Esophagus (tissue), 2 donors: ENCODE results near the gene CACNA2D3. TPM values are rescaled to one million over a fixed set of nuclear protein-coding genes. Genes with fewer than 3 reads are reported as not detected.
A peak's percentile ranks its signal among the peaks of the same experiment; 100 is the strongest.

Source experiments
- H3K27ac ChIP-seq, 2 donors: one replicate each; pipeline ENCODE4 v1.5.1; 2013; ENCODE audit warnings: low read depth in 2 of 2, mild to moderate bottlenecking in 2 of 2, inconsistent platforms in 1 of 2, low read length in 1 of 2, moderate library complexity in 1 of 2
- H3K27me3 ChIP-seq, 2 donors: one replicate each; pipeline ENCODE4 v1.6.1; 2013; ENCODE audit warnings: low read length in 2 of 2, control low read depth in 1 of 2, mild to moderate bottlenecking in 1 of 2; ENCODE audit not compliant: insufficient read depth in 2 of 2, control insufficient read depth in 1 of 2
- H3K36me3 ChIP-seq, 2 donors: one replicate each; pipeline ENCODE4 v1.6.1; 2013; ENCODE audit warnings: low read length in 1 of 2; ENCODE audit not compliant: control insufficient read depth in 2 of 2, insufficient read depth in 2 of 2
- H3K4me1 ChIP-seq, 2 donors: one replicate each; pipeline ENCODE4 v1.6.1; 2013; ENCODE audit warnings: low read length in 1 of 2; ENCODE audit not compliant: control insufficient read depth in 2 of 2, insufficient read depth in 2 of 2
- H3K4me3 ChIP-seq, 2 donors: one replicate each; pipeline ENCODE4 v1.5.1; 2013; ENCODE audit warnings: low read length in 2 of 2, mild to moderate bottlenecking in 2 of 2, low read depth in 1 of 2, moderate library complexity in 1 of 2
- H3K9me3 ChIP-seq, 2 donors: one replicate each; pipeline ENCODE4 v1.6.1; 2013; ENCODE audit warnings: mild to moderate bottlenecking in 2 of 2, low read depth in 1 of 2, low read length in 1 of 2, moderate library complexity in 1 of 2; ENCODE audit not compliant: control insufficient read depth in 2 of 2, insufficient read depth in 1 of 2
- WGBS, 2 donors: extraction: QIAGEN DNeasy Blood & Tissue Kit; methylation state at CpG; one replicate each; pipeline ENCODE4 v1.1.7; 2013; 5-methylcytosine and 5-hydroxymethylcytosine counted together
- polyA plus RNA-seq, 2 donors: library from polyadenylated mRNA; stranded (reverse); fragments of 200-250 nt; gene quantifications; one replicate each; pipeline ENCODE4 v1.2.3, GENCODE V29; 2013
- donor health status: healthy with polysubstance abuse.
- donor health status: Bipolar disorder and iron deficiency.

Gene CACNA2D3
- polyA plus RNA-seq, 2 donors, result 1.7 to 1.8 TPM

DNA sequence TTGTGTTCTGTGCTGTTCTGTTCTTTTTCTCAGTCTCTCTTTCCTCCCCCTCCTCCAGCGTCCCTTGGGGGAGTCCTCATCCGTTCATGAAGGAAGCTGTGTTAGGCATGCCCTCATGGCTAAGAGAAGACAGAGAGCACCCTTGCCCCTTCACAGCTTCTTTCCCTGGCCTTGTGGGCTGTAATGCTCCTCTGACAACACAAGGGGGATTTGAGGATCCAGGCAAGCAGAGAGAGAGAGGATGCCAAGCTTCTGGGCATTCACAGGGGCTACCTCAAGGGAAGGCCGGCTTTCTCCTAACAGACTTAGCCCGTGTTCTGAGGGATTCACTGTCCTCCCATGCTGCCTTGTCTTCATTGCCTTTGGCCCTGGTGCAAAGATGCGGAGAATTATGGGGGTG, 416.0 kb downstream of the CACNA2D3 start:
- no peaks in the 10 kb centered on the region for H3K9me3 ChIP-seq
- H3K27me3 ChIP-seq, result no peaks in the 10 kb centered on the region
- no peaks in the 10 kb centered on the region for H3K36me3 ChIP-seq
- H3K4me3 ChIP-seq, result no peak overlapping the region
- WGBS, 2 donors, result 69 to 83% methylated on average over 5 of the region's 5 CpGs
- no peak overlapping the region for H3K27ac ChIP-seq
- no peaks in the 10 kb centered on the region for H3K4me1 ChIP-seq

DNA sequence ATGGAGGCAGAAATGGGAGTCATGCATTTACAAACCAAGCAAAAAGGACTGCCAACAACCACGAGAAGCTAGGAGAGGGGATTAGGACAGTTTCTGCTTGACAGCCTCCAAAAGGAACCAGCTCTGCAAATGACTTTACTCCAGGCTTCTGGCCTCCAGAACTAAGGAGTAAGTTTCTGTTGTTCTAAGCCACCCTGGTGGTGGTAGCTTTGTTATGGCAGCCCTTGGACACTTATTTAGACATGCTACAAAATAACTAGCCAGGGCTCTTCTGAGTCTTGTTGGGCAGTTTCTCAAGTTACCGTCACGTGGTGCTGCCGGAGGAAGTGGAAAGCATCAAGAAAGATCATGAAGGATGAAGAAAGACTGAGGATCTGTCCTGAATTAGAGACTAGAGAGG, 419.0 kb downstream of the CACNA2D3 start:
- WGBS, 2 donors, result 73 to 74% methylated on average over 4 of the region's 4 CpGs

DNA sequence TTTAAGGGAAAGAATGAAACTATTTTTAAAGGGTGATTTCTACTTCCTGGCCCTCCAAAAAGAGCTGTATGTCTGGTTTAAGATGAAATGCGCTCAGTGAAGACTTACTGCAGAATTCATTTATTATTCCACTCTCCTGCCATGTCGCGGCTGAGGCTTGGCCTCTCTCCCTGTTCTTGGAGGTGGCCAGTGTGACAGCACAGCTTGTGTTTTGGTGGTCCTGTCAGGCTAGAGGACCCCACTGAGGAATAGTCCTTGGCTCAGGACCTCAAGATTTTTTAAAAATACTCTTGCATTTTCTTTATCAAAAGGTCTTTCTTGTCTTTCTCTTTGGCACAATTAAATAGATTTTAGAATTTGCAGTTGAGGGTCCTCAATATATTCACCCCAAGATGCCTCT, 421.1 kb downstream of the CACNA2D3 start:
- Histone ChIP-seq H3K27ac (no peak overlapping the region), H3K4me3 (no peak overlapping the region), H3K27me3 (no peaks in the 10 kb centered on the region), H3K9me3 (no peaks in the 10 kb centered on the region), H3K4me1 (no peaks in the 10 kb centered on the region), H3K36me3 (no peaks in the 10 kb centered on the region)
- 33 to 36% methylated on average over 3 of the region's 3 CpGs for WGBS, 2 donors

More for the DNA sequence above, 419.0 kb downstream of the CACNA2D3 start:
- H3K27ac ChIP-seq, result no peak overlapping the region
- H3K4me1 ChIP-seq, result no peaks in the 10 kb centered on the region
- no peak overlapping the region for H3K4me3 ChIP-seq
- H3K9me3 ChIP-seq, result no peaks in the 10 kb centered on the region
- no peaks in the 10 kb centered on the region for H3K36me3 ChIP-seq
- no peaks in the 10 kb centered on the region for H3K27me3 ChIP-seq

DNA sequence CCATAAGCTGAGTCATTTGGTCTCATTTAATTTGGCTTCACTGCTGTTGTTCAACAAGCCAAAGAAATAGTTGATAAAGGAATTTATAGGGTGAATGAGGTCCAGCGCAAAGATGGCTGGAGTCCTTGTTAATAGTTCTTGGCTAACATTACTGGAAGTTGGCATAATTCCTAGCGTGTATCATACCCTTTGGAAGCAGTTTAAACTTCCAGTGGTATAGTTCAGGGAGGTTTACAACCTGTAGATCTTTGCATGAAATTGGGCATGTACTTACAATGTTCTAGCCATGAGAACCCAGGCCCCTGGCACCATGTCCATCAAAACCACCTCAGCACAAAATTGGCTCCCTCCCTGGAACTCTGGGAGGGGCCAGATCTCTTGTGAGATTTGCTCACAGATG, 424.7 kb downstream of the CACNA2D3 start:
- Histone ChIP-seq H3K27ac (no peak overlapping the region), H3K4me3 (no peak overlapping the region), H3K27me3 (no peaks in the 10 kb centered on the region), H3K36me3 (no peaks in the 10 kb centered on the region), H3K4me1 (no peaks in the 10 kb centered on the region), H3K9me3 (no peaks in the 10 kb centered on the region)
- WGBS, 2 donors, result 56 to 71% methylated on average over 2 of the region's 2 CpGs

DNA sequence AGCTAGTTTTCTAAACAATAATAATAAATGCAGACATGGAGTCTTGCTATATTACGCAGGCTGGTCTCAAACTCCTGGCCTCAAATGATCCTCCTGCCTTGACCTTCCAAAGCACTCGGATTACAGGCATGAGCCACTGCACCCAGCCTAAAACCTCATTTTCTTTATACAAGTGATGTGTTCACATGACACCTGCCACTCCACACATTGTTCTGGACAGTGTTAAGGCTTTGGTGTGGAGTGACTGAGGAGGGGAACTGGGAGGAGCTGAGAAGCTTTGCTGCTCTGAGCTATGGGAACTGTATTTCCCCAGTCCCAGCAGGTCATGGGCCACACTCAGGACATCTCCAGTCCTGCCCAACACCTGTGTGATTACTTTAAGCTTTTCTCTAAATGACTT, 425.5 kb downstream of the CACNA2D3 start:
- Histone ChIP-seq H3K4me1 (no peaks in the 10 kb centered on the region), H3K36me3 (no peaks in the 10 kb centered on the region), H3K27me3 (no peaks in the 10 kb centered on the region), H3K9me3 (no peaks in the 10 kb centered on the region), H3K27ac (no peak overlapping the region), H3K4me3 (no peak overlapping the region)
- WGBS, 2 donors, result 82 to 93% methylated on average over 2 of the region's 2 CpGs

DNA sequence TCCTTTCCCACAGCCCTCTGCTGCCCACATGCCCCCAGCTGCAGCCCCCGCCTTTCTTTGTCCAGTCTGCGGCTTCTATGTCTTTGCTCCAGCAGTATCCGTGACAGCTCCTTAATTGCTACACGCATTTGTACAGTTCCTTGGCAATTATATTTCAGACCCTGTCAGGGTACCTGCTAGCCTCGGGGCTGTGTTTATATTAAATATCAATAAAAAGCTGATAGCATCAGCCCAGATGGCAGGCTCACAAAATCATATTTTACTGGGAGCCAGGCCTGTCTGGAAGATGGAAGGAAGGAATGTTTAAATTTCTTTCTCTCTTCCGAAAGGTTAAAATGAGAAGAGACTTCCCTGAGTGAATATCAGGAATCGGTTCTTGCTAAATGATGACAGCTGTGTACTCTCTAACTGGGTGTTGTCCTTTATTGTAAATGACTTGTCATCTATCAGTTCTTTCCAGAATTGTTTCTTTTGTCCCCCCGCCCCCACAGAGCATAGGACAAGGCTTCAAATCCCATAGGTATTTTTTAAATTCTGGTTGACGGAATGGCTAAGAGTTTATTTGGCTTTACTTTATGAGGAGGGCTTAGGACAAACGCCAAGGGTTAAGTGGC, 427.4 kb downstream of the CACNA2D3 start:
- H3K27me3 ChIP-seq, result no peaks in the 10 kb centered on the region
- no peak overlapping the region for H3K27ac ChIP-seq
- 78 to 84% methylated on average over 10 of the region's 10 CpGs for WGBS, 2 donors
- no peaks in the 10 kb centered on the region for H3K9me3 ChIP-seq
- no peak overlapping the region for H3K4me3 ChIP-seq
- no peaks in the 10 kb centered on the region for H3K36me3 ChIP-seq
- H3K4me1 ChIP-seq, result no peaks in the 10 kb centered on the region

DNA sequence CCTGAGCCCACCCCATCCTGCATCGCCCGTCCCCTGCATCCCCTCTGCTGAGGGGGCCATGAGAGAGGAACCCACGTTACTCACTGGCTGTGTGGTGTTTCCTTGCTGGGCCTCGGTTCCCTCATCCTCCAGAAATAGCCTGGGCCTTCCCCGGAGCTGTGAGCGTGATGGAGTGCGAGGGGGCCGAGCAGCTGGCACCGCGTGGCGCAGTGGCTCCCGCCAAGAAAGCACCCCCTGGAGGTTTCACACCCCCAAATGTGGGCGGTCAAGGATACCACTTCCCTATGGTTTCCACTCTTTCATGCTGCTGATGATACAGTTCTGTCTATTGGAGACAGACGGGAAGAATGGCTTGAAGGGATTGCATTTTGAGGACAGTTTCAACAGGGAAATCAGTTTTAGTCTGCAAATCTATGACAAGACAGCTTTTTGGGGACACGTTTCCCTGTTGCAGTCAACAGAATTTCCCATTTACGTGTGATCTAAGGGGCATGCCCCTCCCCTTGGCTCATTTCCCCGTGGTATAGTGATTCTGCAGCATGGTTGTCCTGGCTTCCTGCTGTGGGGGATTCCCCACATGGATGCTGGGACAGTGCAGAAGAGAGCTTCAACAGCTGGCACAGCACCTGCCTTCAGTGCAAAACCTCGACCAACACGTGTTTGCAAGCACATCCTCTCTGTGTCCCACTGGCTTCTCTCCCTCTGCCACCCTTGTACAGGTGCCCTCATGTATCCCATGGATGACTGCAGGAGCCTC, 428.0 kb downstream of the CACNA2D3 start:
- H3K27me3 ChIP-seq, result no peaks in the 10 kb centered on the region
- H3K9me3 ChIP-seq, result no peaks in the 10 kb centered on the region
- H3K4me3 ChIP-seq, result no peak overlapping the region
- no peaks in the 10 kb centered on the region for H3K4me1 ChIP-seq
- no peak overlapping the region for H3K27ac ChIP-seq
- H3K36me3 ChIP-seq, result no peaks in the 10 kb centered on the region
- WGBS, 2 donors, result 72 to 77% methylated on average over 19 of the region's 19 CpGs

DNA sequence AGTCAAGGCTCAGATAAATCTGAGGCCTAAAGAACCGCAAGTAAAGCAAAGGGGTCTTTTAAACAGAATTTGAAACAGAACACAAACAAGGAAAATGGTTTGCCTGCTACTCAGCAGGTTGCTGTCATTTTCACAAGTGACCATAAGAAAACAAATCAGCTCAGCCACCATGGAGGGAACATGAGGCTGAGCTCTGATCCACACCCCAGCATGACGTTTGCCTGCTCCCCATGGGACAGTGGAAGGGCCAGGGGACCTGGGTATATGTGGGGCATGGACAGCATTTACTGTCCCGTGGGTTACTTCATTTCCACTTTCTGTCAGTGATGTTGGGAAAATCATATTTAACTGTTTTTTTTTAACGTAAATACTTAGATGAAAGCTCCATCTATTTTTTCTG, 434.3 kb downstream of the CACNA2D3 start:
- 46 to 51% methylated on average over 4 of the region's 4 CpGs for WGBS, 2 donors
- Histone ChIP-seq H3K4me3 (no peak overlapping the region), H3K27me3 (no peaks in the 10 kb centered on the region), H3K9me3 (no peaks in the 10 kb centered on the region), H3K27ac (peak overlapping the region in 1 of 2 donors; percentile 45), H3K4me1 (peaks cover 0 to 4% of the 10 kb centered on the region in 2 donors), H3K36me3 (no peaks in the 10 kb centered on the region)

DNA sequence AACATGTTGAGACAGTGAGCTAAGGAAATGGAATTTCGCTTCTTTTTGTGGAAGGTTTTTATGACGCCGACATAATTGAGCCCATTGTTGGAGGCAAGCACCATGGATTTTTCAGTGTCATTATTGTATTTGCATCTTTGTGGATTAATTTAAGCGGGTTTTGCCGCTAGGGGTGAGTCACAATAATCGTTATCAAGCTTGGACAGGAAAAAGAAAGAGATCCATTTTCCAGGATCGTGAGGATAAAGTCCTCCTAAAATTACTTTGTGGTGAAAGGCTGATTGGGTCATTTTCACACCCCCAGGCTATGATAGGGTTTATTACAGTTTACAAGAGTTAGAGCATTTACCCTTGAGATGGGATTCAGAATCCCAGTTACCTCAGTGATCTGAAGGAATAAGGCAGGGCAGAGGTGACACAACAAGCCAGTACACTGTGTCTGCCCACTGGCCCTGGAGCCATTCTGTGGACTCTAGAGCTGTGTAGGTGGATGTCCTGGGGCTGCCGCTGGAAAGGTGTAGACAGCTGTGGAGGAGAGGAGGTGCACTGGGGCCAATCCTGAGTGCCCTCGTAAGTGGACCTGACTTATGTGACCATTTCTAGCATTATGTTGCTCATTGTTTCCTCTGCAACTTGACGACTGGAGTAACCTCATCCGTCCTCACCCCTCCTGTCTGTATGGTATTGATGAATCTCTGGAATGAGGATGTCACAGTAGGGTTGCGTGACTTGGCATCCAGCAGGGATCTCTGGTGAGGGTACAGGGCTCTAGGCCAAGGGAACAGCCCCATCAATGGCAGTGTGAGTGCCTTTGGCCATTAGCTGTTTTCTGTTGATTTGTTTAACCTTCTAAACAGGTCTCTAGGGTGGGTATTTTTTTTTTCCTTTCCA, 435.4 kb downstream of the CACNA2D3 start:
- Histone ChIP-seq H3K9me3 (no peaks in the 10 kb centered on the region), H3K27me3 (no peaks in the 10 kb centered on the region), H3K36me3 (no peaks in the 10 kb centered on the region), H3K27ac (peak overlapping the region; percentile 21 to 52), H3K4me1 (peaks cover 0 to 4% of the 10 kb centered on the region in 2 donors), H3K4me3 (no peak overlapping the region)
- 50 to 54% methylated on average over 12 of the region's 12 CpGs for WGBS, 2 donors
